Measurements from ENCODE around the gene DMTF1. TPM values are rescaled to one million over a fixed set of nuclear protein-coding genes. Genes with fewer than 3 reads are reported as not detected.
A peak's percentile ranks its signal among the peaks of the same experiment; 100 is the strongest.

Gene DMTF1
- total and polyA plus RNA-seq, 9 of the 15 experiments (the other 6 are each of a cell fraction or from before 2014, with no cell fraction given): 25.7 to 208 (median 74.7) TPM

- TF ChIP-seq HDAC8 (tag; IDR thresholded peaks at IDR 0.05) (no peak), MTA3 (IDR thresholded peaks at IDR 0.05; ENCODE audit: borderline replicate concordance) (peak; percentile 89; the same call in 1 of the 2 replicates), MITF (IDR thresholded peaks at IDR 0.05) (peak; percentile 83), ZNF445 (CRISPR knock-in tag; IDR thresholded peaks at IDR 0.05; ENCODE audit: low read depth) (no peak), NEUROD1 (IDR thresholded peaks at IDR 0.05; ENCODE audit: borderline replicate concordance, low read depth, low read length, partially characterized antibody) (peak; percentile 96), HMG20B (CRISPR knock-in tag; IDR thresholded peaks at IDR 0.05) (no peak), PTRF (tag; IDR thresholded peaks at IDR 0.05) (no peak), TSC22D4 (tag; IDR thresholded peaks at IDR 0.05) (no peak), ZBTB17 (CRISPR knock-in tag; IDR thresholded peaks at IDR 0.05) (peak; percentile 82), IFI16 (CRISPR knock-in tag; IDR thresholded peaks at IDR 0.05) (no peak), KDM5B (IDR thresholded peaks at IDR 0.05; ENCODE audit: insufficient replicate concordance, low read depth, low read length) (no peak), NUFIP1 (IDR thresholded peaks at IDR 0.05; ENCODE audit: partially characterized antibody) (no peak), PBX2 (CRISPR knock-in tag; IDR thresholded peaks at IDR 0.05; ENCODE audit: low read depth) (peak; percentile 94), PBX2 (tag; conservative IDR thresholded peaks at IDR 0.05; ENCODE audit: low read depth) (peak; percentile 100), NFIC (IDR thresholded peaks at IDR 0.05) (peak; percentile 93), MECOM (CRISPR knock-in tag; IDR thresholded peaks at IDR 0.05) (peak; percentile 79; the same call in 1 of the 2 replicates), RBM15 (IDR thresholded peaks at IDR 0.05; ENCODE audit: insufficient read depth, low read length) (no peak), ZKSCAN1 (IDR thresholded peaks at IDR 0.05; ENCODE audit: low read depth, low read length) (0 out of 2 replicates have a peak, but pooled peaks have one; percentile 35), RBM34 (IDR thresholded peaks at IDR 0.05; ENCODE audit: borderline replicate concordance, insufficient read depth, low read length) (no peak), HES1 (IDR thresholded peaks at IDR 0.05; ENCODE audit: low read depth) (peak; percentile 85), ZNF561 (CRISPR knock-in tag; conservative IDR thresholded peaks at IDR 0.05) (no peak), SMARCA4 (IDR thresholded peaks at IDR 0.05) (peak; percentile 100)
Measured at GRCh38 chr7:87140271-87140748, 11.9 kb upstream of the DMTF1 start (continued).

All from K562 (cell line).